Lower leg skin (tissue), 4 donors: ENCODE measurements around the gene WFDC6. TPM values are rescaled to one million over a fixed set of nuclear protein-coding genes. Genes with fewer than 3 reads are reported as not detected.

Experiments used
- DNase-seq, 2 donors: peaks; one replicate each; pipeline ENCODE4 v3.0.0-alpha.2; 2019; ENCODE audit warnings: low spot score in 2 of 2
- H3K4me3 ChIP-seq: fragments of 200-600 bp; sonication (generic); 2 replicates; pipeline ENCODE4 v1.5.1; 2017; ENCODE audit warnings: mild to moderate bottlenecking, low read depth; ENCODE audit not compliant: poor library complexity, severe bottlenecking
- CTCF ChIP-seq, 3 donors: fragments of 450-650 bp; IDR thresholded peaks; one replicate each; pipeline ENCODE4 v1.5.1; 2016; ENCODE audit warnings: antibody characterized with exemption in 3 of 3, mild to moderate bottlenecking in 3 of 3, moderate library complexity in 2 of 3
- POLR2A ChIP-seq, 2 donors: fragments of 450-650 bp; IDR thresholded peaks; one replicate each; pipeline ENCODE4 v1.6.1; 2016 to 2017; ENCODE audit warnings: antibody characterized with exemption in 2 of 2, mild to moderate bottlenecking in 1 of 2, moderate library complexity in 1 of 2
- WGBS, 2 donors: methylation state at CpG; one replicate each; pipeline ENCODE4 v1.1.5; 2018; 5-methylcytosine and 5-hydroxymethylcytosine counted together
- intact Hi-C: fragments of 100-400 bp; cut with DNase I; formaldehyde crosslinking; loops from one replicate; pipeline ENCODE4 v1.15.0; 2023; ENCODE audit warnings: low total_unique reads
- total RNA-seq, 4 donors: library from RNA; depleted of rRNA; stranded (reverse); fragments of >200 nt; gene quantifications; one replicate each; pipeline ENCODE4 v1.1.0, GENCODE V29; 2016

Gene WFDC6
- total RNA-seq, 4 donors from 2014 or later: 1.6 TPM; not detected in 3

- WGBS, 2 donors: 36 to 43% methylated on average over 2 of the region's 2 CpGs
- no peak overlapping the region for H3K4me3 ChIP-seq
- TF ChIP-seq POLR2A (IDR thresholded peaks at IDR 0.05) (no peak), CTCF (IDR thresholded peaks at IDR 0.05) (no peak)
- no peak for DNase-seq
- intact Hi-C loops: no loop called here
Observed at GRCh38 chr20:45503403-45503802, 35.9 kb downstream of the WFDC6 start.

GRCh38 chr20:45502561-45502960, 36.7 kb downstream of the WFDC6 start:
- TF ChIP-seq POLR2A (IDR thresholded peaks at IDR 0.05) (no peak), CTCF (IDR thresholded peaks at IDR 0.05) (no peak)
- 44 to 54% methylated on average over 1 of the region's 1 CpG for WGBS, 2 donors
- DNase-seq: no peak
- intact Hi-C loops: no loop called here
- H3K4me3 ChIP-seq: no peak overlapping the region

- H3K4me3 ChIP-seq: no peak overlapping the region
- intact Hi-C loops: no loop called here
- no peak for DNase-seq
- 74% methylated on average over 1 of the region's 1 CpG for WGBS, 2 donors
- TF ChIP-seq CTCF (IDR thresholded peaks at IDR 0.05) (no peak), POLR2A (IDR thresholded peaks at IDR 0.05) (no peak)
Observed at GRCh38 chr20:45501600-45501999, 37.7 kb downstream of the WFDC6 start.

GRCh38 chr20:45500022-45500421, 39.3 kb downstream of the WFDC6 start:
- DNase-seq: no peak
- H3K4me3 ChIP-seq: no peak overlapping the region
- 72% methylated on average over 5 to 6 of the region's 6 CpGs for WGBS, 2 donors
- intact Hi-C loops: no loop called here
- TF ChIP-seq CTCF (IDR thresholded peaks at IDR 0.05): no peak
- TF ChIP-seq POLR2A (IDR thresholded peaks at IDR 0.05): no peak

GRCh38 chr20:45497971-45498494, 41.2 kb downstream of the WFDC6 start:
- TF ChIP-seq POLR2A (IDR thresholded peaks at IDR 0.05) (no peak), CTCF (IDR thresholded peaks at IDR 0.05) (no peak)
- WGBS, 2 donors: 67 to 72% methylated on average over 3 of the region's 3 CpGs
- no peak for DNase-seq
- H3K4me3 ChIP-seq: no peak overlapping the region
- intact Hi-C loops: no loop called here

- 71 to 80% methylated on average over 3 of the region's 3 CpGs for WGBS, 2 donors
- no peak for DNase-seq
- TF ChIP-seq CTCF (IDR thresholded peaks at IDR 0.05) (no peak), POLR2A (IDR thresholded peaks at IDR 0.05) (no peak)
- H3K4me3 ChIP-seq: no peak overlapping the region
- intact Hi-C loops: no loop called here
Observed at GRCh38 chr20:45496166-45496565, 43.1 kb downstream of the WFDC6 start.
